Measurements from ENCODE around the gene MEPCE. TPM values are rescaled to one million over a fixed set of nuclear protein-coding genes. Genes with fewer than 3 reads are reported as not detected.

Gene MEPCE
- total and polyA plus RNA-seq, 9 of the 15 experiments (the other 6 are each of a cell fraction or from before 2014, with no cell fraction given): 10.9 to 76.3 (median 44.1) TPM

DNA sequence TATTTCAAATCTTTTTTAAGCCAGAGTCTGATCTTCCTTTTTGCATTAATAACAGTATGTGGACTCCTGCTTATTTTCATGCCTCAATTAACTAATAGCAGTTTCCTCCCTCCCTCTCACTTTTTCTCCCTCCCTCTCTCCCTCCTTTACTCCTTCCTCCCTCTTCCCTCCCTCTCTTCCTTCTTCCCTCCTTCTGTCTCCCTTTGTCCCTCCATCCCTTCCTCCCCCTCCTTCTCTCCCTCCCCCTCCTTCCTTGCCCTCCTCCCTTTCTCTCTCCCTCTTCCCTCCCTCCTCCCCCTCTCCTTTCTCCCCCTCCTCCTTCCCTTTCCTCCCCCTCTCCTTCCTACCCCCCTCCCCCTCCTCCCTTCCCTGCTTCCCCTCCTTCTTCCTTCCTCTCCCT lies 3.1 kb upstream of the MEPCE start (continued):
- TF ChIP-seq NR2C1 (IDR thresholded peaks at IDR 0.05) (no peak), NR2C1 (tag; IDR thresholded peaks at IDR 0.05) (no peak), ZEB2 (IDR thresholded peaks at IDR 0.05) (no peak), ZNF263 (CRISPR knock-in tag; IDR thresholded peaks at IDR 0.05; ENCODE audit: borderline replicate concordance) (peak; percentile 79), CBFA2T3 (IDR thresholded peaks at IDR 0.05) (no peak), POLR2G (IDR thresholded peaks at IDR 0.05; ENCODE audit: low read depth, low read length) (no peak), PCBP1 (IDR thresholded peaks at IDR 0.05; ENCODE audit: low read depth, low read length, poor library complexity, severe bottlenecking) (peak; percentile 60), DDX20 (tag; IDR thresholded peaks at IDR 0.05; ENCODE audit: low read depth) (no peak), MTA1 (IDR thresholded peaks at IDR 0.05; ENCODE audit: borderline replicate concordance) (no peak), HLTF (IDR thresholded peaks at IDR 0.05) (0 out of 2 replicates have a peak, but pooled peaks have one; percentile 47), FUS (optimal IDR thresholded peaks at IDR 0.05; ENCODE audit: low read depth, low read length) (no peak)
- TF ChIP-seq, protein P1, sequence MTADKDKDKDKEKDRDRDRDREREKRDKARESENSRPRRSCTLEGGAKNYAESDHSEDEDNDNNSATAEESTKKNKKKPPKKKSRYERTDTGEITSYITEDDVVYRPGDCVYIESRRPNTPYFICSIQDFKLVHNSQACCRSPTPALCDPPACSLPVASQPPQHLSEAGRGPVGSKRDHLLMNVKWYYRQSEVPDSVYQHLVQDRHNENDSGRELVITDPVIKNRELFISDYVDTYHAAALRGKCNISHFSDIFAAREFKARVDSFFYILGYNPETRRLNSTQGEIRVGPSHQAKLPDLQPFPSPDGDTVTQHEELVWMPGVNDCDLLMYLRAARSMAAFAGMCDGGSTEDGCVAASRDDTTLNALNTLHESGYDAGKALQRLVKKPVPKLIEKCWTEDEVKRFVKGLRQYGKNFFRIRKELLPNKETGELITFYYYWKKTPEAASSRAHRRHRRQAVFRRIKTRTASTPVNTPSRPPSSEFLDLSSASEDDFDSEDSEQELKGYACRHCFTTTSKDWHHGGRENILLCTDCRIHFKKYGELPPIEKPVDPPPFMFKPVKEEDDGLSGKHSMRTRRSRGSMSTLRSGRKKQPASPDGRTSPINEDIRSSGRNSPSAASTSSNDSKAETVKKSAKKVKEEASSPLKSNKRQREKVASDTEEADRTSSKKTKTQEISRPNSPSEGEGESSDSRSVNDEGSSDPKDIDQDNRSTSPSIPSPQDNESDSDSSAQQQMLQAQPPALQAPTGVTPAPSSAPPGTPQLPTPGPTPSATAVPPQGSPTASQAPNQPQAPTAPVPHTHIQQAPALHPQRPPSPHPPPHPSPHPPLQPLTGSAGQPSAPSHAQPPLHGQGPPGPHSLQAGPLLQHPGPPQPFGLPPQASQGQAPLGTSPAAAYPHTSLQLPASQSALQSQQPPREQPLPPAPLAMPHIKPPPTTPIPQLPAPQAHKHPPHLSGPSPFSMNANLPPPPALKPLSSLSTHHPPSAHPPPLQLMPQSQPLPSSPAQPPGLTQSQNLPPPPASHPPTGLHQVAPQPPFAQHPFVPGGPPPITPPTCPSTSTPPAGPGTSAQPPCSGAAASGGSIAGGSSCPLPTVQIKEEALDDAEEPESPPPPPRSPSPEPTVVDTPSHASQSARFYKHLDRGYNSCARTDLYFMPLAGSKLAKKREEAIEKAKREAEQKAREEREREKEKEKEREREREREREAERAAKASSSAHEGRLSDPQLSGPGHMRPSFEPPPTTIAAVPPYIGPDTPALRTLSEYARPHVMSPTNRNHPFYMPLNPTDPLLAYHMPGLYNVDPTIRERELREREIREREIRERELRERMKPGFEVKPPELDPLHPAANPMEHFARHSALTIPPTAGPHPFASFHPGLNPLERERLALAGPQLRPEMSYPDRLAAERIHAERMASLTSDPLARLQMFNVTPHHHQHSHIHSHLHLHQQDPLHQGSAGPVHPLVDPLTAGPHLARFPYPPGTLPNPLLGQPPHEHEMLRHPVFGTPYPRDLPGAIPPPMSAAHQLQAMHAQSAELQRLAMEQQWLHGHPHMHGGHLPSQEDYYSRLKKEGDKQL (CRISPR knock-in tag; IDR thresholded peaks at IDR 0.05; ENCODE audit: borderline replicate concordance): no peak
- TF ChIP-seq, protein P2, sequence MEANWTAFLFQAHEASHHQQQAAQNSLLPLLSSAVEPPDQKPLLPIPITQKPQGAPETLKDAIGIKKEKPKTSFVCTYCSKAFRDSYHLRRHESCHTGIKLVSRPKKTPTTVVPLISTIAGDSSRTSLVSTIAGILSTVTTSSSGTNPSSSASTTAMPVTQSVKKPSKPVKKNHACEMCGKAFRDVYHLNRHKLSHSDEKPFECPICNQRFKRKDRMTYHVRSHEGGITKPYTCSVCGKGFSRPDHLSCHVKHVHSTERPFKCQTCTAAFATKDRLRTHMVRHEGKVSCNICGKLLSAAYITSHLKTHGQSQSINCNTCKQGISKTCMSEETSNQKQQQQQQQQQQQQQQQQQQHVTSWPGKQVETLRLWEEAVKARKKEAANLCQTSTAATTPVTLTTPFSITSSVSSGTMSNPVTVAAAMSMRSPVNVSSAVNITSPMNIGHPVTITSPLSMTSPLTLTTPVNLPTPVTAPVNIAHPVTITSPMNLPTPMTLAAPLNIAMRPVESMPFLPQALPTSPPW (CRISPR knock-in tag; IDR thresholded peaks at IDR 0.05): peak; percentile 54; the same call in 1 of the 2 replicates
- TF ChIP-seq, protein P3, sequence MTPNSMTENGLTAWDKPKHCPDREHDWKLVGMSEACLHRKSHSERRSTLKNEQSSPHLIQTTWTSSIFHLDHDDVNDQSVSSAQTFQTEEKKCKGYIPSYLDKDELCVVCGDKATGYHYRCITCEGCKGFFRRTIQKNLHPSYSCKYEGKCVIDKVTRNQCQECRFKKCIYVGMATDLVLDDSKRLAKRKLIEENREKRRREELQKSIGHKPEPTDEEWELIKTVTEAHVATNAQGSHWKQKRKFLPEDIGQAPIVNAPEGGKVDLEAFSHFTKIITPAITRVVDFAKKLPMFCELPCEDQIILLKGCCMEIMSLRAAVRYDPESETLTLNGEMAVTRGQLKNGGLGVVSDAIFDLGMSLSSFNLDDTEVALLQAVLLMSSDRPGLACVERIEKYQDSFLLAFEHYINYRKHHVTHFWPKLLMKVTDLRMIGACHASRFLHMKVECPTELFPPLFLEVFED (CRISPR knock-in tag; conservative IDR thresholded peaks at IDR 0.05): 0 out of 2 replicates have a peak, but pooled peaks have one; percentile 36
